NCI-H146 treated with DMSO at 0.1 percent for 48 hours (cell line): ENCODE data around the gene VDR.

ENCODE experiments used
- DNase-seq: peaks from one replicate; lab custom pipeline; 2025; ENCODE audit not compliant: unreplicated experiment; lab: John Stamatoyannopoulos, UW

VDR gene

DNA sequence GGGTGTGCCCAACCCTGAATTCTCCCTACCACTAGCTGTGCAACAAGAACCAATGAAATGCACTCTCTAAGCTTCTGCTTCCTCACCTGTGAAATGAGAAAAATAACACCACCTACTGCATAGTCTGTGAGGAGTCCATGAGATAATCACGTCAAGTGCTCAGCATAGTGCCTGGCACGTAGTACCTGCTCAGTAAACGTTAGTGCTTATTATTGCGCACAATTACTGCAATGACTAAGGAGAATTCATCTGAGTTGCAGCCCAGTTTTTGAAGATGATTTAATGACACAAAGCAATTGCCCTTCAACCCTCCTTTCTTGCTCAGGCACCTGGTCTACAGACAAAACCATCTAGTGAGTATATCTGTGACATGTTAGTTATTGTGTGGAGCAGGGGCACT, 8.8 kb downstream of the VDR start:
- DNase-seq: no peak

DNA sequence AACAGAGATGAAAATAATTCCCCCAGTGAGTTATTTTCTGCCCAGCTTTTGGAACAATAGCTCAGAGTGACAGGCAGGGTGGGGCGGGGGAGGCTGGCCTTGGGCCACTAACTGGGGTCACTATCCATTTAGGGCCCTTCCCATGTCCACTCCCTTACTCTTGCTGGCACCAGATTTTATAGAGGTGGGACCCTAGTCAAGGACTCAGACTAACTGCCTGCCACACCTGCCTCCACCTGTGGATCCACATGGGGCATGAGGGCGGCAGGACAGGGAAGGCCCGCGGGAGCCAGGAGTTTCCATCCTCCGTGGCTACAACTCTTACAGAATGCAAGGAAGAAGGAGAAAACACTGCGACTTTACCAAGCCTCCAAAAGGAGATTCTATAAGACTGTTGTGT, 10.1 kb downstream of the VDR start:
- no peak for DNase-seq

DNA sequence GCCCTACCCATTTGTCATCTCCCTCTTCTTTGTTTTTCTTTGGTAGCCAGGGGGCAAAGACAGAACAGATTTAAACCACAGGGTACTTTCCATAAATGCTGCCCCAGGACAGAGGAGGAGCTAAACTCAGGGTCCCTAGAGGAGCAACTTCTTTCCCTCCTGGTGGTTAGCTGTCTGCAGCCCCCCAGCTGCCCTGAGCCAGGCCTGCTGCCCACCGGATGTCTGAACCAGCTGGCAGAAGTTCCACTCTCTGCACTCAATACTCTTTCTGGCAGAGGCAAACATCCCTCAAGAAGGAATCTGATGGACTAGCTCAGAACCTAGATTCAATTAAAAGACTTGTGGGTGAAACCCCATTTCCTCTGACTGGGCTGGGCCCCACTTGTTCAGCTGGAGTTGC, 10.7 kb downstream of the VDR start:
- DNase-seq: no peak

DNA sequence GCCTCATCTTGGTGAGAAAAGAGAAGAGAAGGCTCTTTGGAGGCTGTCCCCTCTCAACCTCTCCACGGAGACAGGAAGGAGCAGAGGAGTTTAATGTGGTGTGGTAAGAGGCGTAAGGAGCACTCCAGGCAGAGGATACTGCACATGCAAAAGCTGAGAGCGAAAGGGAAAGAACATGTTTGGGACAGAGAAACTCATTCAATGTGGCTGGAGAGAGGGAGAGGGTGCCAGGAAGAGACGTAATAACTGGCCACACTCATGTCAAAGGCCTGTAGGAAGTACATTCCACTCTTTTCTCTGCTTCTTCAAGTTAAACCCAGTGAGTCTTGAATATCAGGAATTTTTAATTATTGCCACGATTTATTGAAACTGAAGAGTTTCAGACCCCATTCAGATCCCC, 12.0 kb downstream of the VDR start:
- DNase-seq: no peak

DNA sequence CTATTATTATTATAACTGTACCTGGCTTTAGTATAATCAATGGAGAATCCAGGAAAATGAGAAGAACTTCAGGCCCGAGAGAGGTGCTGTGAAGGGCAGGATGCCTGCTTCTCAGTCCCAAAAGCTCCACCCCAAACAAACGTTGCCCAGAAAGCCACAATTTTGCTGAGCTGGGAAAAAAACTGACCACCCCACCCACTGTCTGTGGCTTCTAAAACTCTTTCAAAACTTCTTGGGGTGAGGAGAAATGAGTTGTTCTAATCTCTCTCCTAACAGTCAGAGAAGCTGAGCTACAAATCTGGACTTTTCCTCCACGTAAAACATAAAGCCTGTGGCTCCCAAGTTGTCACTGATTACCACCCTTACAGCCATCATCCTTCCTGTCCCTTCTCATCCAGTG, 13.4 kb downstream of the VDR start:
- DNase-seq: no peak

DNA sequence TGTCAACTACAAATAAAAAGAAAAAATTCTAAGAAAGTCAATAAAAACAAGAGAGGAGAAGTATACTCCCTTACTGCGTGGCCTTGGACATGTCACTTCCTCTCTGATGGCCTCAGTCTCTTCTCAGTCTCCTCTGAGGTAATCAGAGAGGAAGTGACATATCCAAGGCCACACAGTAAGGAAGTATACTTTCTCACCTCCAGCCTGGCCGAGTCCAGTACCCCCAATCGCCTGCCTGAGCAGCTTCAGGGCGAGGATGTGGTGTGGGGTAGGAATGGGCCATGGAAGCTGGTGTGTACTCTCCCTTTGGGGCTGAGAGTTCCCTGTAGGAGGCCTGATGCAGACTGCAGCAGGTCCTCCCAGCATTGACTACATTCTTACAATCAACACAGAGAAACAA, 15.8 kb downstream of the VDR start:
- no peak for DNase-seq

DNA sequence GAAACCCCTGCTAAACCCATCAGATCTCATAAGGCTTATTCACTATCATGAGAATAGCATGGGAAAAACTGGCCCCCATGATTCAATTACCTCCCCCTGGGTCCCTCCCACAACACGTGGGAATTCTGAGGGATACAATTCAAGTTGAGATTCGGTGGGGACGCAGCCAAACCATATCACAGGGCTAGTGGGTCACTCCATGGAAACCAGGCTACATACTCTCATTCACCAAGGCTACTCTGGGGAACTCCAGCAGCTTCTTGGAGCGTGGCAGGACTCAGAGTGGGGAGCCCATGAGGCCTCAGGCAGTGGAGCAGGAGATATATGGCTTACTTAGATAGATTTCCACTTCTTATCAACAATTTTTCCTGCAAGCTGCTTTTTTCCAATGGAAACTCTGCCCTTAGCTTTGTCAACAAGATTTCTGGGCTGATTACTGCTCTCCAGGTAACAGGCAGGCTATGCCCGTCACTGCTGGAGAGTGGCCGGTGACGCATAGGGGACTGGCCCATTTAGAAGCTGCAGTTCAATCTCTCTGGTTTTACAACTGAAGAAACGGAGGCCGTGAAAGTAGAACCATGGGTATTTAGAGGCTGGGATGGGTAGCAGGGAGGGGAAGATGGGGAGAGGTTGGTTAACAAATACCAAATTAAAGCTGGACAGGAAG, 16.5 kb downstream of the VDR start:
- no peak for DNase-seq

DNA sequence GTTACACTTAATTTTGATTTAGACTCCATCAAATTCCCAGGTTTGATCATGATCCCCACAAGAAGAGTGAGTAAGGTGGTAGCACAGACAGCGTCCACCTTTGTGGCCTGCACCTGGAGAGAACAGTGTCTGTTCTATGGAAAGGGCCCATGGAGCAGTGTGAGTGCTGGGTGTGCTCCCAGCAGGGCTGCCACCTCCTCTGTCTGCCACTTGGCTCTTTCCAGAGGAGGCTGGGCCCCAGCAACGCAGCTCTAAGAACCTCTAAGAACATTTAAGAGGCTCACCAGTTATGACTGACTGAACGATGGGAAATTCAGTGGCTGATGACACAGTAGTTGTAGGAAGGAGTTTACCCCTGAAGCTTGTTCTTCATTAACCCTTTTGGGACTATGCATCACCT, 17.3 kb downstream of the VDR start:
- DNase-seq: no peak

DNA sequence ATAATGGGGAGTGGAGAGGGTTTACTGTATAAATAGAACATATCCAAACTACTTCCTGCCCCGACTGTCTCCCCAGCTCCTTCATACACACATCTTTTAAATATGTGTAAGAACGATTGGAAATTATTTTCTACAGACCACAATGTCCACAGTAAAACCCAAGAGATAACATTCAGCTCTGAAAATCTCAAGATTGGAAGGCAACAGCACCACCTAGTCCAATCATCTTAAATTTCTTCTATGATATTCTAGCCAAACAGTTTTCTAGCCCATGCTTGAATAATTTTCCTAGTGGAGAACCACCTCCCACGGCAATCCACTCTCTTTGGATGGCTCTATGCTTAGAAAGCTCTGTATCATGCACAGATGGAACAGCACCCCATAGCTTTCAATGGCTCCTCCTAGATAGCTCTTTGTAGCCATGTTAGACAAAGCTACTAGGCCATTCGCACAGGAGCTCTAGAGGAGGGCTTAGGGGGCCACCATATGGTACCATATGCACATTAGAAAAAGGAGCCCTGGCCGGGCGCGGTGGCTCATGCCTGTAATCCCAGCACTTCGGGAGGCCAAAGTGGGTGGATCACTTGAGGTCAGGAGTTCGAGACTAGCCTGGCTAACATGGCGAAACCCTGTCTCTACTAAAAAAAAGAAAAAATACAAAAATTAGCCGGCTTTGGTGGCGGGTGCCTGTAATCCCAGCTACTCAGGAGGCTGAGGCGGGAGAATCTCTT, 18.1 kb downstream of the VDR start:
- DNase-seq: no peak

DNA sequence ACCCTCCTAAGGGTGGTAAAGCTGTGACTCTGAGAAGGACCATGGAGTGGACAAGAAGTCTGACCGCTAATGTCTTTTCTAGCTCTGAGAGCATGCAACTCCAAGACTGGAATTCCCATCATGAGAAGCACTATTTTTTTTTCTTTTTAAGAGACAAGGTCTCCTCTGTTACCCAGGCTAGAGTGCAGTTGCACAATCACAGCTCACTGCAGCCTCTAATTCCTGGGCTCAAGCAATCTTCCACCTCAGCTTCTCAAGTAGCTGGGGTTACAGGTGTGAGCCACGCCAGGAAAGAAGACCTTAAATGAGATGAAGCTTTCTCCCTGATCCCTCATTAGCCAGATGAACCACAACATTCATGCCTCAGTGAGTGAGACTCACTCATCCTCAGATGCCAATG, 19.2 kb downstream of the VDR start:
- DNase-seq: no peak

DNA sequence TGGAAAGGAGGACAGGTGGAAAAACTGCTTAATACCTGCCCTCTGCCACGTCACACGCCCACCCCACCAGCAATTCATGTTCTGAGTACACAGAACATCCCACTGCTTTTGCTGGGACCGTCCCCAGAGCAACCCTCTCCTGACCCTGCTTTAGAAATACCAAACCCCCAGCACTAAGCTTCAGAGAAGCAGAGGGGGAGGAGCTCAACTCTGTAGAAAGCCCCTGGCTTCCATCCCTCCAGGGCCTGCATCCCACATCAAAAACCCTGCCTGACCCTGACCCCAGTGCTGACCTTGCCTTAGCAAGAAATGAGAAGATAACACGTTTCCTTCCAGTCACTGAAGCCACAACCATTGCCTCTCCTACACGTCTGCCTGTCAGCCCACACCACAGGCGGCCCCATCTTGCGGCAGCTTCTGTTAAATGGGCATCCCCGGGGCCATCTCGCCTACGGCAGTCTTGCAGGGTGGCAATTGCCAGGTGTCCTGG, 19.7 kb downstream of the VDR start:
- no peak for DNase-seq

DNA sequence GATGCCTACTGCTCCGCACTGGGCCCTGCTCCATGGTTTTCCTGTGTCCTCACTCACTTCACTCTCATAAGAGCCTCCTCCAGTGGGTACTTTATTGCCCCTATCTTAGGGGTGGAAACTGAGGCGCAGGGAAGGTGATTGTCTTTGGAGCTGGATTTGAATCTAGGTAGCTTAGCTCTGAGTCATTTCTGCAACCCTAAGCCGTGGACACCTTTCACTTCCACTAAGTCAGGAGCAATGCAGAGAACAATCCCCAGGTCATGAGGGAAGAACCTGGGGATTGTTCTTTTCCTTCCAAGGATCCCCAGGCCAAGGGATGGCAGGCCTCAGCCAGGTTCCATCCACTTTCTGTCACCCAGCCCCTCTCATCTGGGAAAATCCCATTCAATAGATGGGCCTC, 20.3 kb downstream of the VDR start:
- DNase-seq: no peak

DNA sequence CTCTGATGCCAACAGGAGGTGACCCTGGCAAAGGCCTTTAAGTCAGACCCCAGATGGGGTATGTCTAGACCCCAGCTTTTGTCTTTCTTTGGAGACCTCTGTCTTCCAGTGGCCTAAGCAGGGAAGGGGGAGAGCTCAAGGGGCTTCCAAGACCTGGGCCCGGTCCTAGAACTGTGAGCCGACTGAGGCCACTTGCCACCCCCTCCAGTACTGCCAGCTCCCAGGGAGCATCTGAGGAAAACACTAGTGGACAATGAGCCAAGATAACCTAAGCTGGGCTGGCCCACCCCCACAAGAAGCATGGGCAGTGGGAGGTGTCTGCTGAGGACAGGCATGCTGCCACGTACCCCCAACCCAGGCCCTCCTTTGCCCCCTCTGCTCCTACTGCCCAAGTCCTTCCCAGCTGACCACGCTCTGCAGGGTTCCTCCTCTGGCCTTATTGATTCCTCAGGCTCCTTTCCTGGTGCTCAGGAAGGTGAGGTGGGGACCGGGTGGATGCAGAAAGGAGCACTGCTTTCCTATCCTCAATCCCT, 21.1 kb downstream of the VDR start:
- no peak for DNase-seq

DNA sequence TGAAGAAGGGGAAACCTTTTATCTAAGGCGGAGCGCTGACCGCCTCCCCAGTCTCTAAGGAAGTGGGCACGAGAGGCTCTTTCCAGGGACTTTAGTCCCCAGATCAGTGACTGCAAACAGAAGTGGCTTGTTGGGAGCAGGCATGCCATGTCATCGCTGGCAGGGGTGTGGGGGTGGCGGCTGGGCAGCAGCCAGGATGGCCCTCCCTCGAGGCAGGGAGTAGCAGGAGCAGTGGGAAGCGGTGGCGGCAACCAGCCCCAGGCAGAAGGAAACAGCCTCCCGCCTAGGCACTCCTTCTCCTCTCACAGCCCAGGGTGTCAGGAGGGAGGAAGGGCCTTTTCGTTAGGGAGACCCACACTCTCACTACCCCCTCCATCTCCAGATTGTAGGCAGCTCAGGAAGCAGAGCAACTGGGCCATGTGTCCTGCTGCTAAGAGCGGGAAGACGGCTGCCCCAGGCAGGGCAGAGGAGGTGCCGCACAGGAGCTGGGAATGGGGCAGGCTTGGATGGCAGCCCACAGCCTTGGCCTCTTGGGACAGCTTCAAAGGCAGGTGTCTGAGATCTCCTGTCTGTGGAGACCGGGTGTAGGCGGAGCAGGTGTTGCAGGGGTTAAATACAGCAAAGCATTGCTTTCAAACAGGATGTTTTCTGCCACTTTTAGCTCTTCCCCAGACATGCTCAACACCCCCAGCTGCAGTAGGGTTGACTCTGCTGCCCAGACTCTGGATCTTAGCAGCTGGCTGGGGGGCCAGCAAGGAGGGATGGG, 21.8 kb downstream of the VDR start:
- DNase-seq: no peak

DNA sequence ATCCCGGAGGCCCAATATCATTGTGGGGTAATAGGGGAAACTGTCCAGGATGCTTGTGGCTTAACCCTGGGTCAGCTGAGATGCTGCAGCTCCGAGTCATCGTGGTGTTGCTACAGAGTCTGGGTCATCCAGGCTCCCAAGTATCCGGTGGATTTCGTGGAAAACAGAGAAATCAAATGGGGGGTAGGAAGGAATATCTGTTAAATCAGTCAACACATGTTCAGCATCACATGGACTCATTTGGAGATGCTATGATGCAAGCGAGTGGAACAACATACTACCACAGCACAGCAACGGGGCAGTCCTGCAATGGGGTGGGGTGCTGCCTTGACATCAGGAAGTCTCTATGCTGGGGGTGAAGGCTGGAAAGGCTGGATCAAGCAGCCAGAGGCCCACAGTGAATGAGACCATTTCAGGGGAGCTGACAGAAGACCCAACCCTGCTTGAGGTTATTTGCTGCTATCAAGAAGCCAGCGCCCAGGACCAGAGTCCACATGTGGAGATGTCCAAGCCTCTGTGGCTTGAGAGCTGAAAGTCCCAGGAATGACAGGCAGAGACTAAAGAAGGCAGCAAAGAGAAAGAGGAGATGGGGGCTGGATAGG, 22.9 kb downstream of the VDR start:
- DNase-seq: no peak

DNA sequence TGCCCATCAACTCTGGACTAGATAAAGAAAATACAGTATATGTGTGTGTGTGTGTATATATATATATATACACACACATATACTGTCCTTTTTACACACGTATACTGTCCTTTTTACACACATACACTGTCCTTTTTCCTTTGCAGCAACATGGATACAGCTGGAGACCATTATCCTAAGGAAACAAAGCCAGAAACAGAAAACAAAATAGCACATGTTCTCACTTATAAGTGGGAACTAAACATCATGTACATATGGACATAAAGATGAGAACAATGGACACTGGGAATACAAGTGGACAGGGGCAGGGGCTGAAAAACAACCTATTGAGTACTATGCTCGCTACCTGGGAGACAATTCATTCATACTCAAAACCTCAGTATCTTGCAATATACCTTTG, 23.7 kb downstream of the VDR start:
- DNase-seq: no peak

DNA sequence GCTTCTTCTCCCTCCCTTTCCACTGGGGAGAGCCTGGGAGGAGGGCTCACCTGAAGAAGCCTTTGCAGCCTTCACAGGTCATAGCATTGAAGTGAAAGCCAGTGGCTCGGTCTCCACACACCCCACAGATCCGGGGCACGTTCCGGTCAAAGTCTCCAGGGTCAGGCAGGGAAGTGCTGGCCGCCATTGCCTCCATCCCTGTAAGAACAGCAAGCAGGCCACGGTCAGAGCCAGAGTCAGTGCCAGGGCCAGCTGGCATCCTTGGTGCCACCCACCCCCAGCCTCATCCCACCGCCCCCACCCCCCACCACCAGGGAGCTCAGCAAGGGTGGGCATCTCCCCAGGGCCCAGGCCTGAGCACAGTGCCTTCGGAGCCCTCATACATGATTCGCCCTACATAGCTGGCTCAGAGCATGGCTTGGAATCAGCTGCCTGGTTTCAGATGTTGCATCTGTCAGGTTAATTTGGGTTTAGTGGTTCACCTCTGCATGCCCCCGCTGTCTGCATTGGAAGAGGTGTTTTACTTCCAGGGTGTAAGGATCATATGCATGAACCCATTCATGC, 25.8 kb downstream of the VDR start:
- no peak for DNase-seq

DNA sequence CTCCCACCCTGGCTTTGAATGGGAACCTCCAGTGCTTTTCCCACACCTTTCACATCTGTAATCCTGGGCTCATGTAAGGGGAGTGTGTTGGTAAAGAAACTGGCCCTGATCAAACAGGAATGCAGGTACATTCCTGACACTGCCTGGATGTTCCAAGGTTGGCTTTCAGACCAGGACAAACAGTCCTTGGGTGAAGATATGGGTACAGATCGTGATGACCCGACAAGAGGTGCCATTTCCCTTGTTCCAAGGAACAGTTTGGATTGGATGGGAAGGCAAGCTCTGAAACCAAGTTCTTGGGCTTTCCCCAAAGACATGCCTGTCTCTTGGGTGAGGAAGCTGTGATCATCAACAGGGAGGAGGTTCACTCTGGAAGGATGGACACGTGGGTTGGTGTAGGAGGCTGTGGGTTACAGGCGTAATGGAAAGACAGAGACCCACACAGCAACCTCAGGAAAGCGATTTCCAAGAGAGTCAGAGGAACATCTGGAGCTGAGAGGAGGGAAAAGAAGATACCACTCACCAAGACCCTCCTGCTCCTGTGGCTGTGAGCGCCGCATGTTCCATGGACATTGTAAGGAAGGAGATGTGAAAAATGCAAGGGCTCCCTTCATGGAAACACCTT, 26.4 kb downstream of the VDR start:
- DNase-seq: no peak

DNA sequence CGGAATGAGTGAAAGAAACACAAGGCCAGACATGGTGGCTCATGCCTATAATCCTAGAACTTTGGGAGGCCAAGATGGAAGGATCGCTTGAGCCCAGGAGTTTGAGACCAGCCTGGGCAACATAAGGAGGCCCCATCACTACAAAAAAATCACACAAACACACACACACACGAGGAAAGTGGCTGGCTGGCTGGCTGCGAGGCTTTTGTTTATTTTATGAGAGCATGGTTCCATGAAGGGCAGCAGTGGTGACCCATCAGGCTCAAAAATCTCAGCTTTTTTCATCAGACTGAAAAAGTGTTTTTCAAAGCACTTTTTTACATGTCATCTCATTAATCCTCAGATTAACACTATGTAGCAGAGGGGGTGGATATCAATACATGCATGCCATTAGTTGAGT, 27.7 kb downstream of the VDR start:
- DNase-seq: no peak

DNA sequence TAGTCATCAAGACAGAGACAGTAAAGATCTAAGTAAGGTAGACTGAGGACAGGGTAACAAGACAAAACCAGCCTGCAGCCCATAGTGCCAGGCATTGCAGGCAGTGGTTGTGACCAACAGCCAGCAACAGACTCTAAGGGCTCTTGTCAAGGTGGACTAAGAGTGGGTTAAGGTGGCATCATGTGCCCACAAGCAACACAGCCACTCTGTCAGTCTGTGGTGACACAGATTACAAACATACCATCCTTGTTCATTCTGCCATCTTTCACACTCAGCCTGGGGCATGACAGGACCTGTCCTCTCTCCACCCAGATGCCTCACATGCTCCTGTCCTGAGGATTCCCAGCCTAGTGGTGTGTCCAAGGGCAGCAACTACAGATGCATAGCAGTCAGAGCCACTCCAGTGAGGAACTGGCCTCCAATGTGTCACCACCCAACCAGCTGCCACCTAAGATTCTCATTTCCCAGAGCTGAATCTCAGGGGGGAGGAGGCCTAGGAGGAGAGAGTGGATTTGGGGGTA, 28.3 kb downstream of the VDR start:
- DNase-seq: no peak
